ENCODE results near the gene TRAF3IP3.

Gene TRAF3IP3

DNA sequence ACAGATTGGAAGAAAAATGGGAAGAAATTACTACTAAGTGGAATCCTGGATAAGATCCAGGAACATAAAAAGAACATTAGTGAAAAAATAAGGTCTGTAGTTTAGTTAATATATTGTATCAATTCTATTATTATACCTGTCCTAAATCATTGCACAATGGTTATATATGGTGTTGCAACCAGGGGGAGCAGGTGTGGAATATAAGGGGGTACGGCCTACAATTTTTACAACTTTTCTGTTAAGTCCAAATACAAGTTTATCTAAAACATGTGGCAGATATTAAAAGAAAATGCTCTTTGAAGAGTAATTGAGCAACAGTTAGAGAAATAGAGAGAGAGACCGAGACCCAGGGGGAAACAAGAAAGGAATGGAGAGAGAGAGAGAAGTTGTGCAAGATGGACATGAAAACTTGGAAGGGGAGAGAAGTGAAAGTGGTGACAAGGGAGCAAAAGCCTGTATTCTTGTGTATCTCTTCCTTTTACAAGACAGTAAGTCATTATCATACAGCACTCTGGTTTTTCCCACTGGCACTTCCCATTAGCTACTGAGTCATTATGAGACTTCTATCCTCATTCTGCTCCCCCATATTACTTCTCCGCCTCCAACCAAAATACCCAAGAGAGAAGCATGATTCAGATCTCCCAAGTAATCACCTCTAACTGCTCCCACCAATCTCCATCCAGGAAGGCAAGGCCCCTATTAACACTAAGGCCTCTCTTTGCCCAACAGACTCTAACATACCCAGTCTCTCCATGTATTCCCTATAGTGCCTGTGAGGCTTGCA lies 22.3 kb upstream of the TRAF3IP3 start:
- TF ChIP-seq, protein P1, sequence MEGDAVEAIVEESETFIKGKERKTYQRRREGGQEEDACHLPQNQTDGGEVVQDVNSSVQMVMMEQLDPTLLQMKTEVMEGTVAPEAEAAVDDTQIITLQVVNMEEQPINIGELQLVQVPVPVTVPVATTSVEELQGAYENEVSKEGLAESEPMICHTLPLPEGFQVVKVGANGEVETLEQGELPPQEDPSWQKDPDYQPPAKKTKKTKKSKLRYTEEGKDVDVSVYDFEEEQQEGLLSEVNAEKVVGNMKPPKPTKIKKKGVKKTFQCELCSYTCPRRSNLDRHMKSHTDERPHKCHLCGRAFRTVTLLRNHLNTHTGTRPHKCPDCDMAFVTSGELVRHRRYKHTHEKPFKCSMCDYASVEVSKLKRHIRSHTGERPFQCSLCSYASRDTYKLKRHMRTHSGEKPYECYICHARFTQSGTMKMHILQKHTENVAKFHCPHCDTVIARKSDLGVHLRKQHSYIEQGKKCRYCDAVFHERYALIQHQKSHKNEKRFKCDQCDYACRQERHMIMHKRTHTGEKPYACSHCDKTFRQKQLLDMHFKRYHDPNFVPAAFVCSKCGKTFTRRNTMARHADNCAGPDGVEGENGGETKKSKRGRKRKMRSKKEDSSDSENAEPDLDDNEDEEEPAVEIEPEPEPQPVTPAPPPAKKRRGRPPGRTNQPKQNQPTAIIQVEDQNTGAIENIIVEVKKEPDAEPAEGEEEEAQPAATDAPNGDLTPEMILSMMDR (IDR thresholded peaks at IDR 0.05; ENCODE audit: insufficient read depth, low read depth, low read length, missing control alignments), result no peak
- DNase-seq (ENCODE audit: low read depth), result no peak
- H3K4me3 ChIP-seq (ENCODE audit: low read depth, low read length), result no peak overlapping the region

DNA sequence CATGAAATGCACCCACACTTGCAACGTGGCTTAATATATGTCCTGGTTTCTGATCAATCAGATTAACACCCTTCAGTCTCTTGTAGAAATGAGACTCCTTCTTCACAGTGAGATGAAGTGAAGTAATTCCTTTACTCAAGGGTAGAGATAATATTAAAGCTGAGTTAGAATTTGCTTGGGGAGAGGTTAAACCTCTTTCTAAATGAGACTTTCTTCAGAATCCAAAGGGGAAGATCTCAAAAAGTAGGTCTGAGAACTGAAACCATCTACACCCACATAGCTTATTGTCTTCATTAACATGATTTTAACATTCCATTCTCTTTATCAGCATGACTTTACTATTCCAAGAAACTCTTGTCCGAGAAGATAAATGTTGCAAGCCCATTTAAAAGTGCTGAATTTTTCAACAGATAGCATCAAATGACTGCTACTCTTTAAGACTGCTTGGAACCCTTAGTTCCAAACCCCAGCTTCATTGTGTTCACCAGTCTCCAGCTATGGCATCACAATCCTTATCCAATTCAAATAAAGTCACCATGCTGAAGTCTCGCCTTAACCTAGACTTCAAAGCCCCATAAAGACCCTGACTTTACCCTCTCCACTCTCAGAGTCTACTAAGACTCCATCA lies 19.2 kb upstream of the TRAF3IP3 start:
- DNase-seq (ENCODE audit: low read depth), result no peak
- H3K4me3 ChIP-seq (ENCODE audit: low read depth, low read length), result no peak overlapping the region
- TF ChIP-seq, protein P1 (IDR thresholded peaks at IDR 0.05; ENCODE audit: insufficient read depth, low read depth, low read length, missing control alignments), result no peak

DNA sequence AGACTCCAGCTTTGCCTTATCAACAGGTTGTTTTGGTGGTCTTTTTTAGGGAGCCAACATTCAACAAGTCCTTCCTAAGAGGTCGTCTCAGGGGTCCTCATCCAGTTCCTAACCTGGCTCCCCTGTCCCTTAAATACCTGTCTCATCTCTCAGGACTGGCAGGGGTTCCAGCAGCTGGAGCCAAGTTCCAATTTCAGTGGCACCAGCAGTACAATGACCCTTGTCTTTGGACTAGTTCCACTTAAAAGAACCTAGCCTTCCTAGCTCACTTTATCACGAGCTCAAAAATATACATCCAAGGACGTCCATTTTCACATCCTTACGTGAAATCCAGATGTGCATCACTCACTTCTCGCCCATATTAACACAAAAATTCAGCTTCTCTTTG lies 18.7 kb upstream of the TRAF3IP3 start:
- TF ChIP-seq, protein P1 (IDR thresholded peaks at IDR 0.05; ENCODE audit: insufficient read depth, low read depth, low read length, missing control alignments), result no peak
- DNase-seq (ENCODE audit: low read depth), result no peak
- no peak overlapping the region for H3K4me3 ChIP-seq (ENCODE audit: low read depth, low read length)

DNA sequence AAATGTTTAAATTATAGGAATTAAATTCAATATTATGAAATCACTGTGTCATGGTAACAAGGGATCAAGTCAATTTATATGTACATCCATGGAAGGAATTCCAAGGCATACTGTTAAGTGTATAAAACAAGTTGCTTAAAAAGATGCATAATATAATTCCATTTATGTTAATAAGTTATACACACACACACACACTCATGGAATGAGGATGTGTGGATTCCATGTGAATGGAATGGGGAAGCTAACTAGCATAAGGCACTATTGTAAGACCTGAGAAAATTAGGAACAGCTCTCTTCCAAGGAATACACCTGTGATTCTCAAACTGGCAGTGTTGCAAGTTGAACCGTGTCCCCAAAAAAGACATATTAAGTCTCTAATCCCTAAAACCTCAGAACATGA lies 17.6 kb upstream of the TRAF3IP3 start:
- H3K4me3 ChIP-seq (ENCODE audit: low read depth, low read length), result no peak overlapping the region
- TF ChIP-seq, protein P1 (IDR thresholded peaks at IDR 0.05; ENCODE audit: insufficient read depth, low read depth, low read length, missing control alignments), result no peak
- no peak for DNase-seq (ENCODE audit: low read depth)

DNA sequence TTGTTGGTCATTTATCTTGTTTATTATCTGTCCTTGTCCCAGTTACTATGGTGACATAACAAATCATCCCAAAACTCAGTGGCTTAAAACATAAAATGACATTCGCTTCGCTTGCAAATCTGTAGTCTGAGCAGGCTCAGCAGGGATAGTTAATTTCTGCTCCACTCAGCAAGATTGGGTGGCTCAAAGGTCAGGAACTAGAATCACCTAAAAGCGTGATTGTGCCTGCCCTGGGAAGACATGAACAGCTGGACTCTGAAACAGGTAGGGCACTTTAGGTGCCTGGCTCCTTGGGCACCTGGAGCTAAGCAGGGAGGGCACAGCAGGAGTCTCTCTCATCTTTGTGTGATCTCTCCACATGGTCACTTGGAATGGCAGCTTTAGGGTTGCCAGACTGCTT lies 14.7 kb upstream of the TRAF3IP3 start:
- DNase-seq (ENCODE audit: low read depth), result no peak
- no peak overlapping the region for H3K4me3 ChIP-seq (ENCODE audit: low read depth, low read length)
- TF ChIP-seq, protein P1 (IDR thresholded peaks at IDR 0.05; ENCODE audit: insufficient read depth, low read depth, low read length, missing control alignments), result no peak

DNA sequence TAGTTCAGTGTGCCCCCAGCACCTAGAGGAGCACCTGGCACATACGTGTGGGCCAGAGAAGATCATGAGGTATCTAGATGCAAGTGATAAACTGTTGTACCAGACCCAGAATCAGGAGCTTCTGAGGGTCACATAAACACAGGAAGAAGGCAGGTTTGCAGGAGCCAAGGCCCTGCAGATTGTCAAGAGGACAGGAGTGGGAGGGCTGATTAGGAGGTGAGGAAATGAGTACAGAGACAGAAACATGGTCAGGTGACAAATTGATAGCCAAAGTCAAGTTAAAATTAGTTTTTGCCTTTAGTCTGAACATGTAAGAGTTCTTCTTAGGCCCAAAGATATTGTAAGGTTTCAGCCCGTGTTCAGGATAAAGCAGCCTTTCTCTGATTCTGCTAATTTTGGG lies 14.0 kb upstream of the TRAF3IP3 start:
- DNase-seq (ENCODE audit: low read depth), result no peak
- TF ChIP-seq, protein P1 (IDR thresholded peaks at IDR 0.05; ENCODE audit: insufficient read depth, low read depth, low read length, missing control alignments), result no peak
- no peak overlapping the region for H3K4me3 ChIP-seq (ENCODE audit: low read depth, low read length)
